T-helper 22 cell (primary cell): ENCODE measurements around the gene OR11H1.
"Not testable (repeated sequence)": the region's sequence is repeated elsewhere in the genome, so short reads cannot be mapped to it uniquely, and the experiment has no call there.

Experiments used
- DNase-seq: peaks from one replicate; pipeline ENCODE4 v3.0.0-alpha.2; 2020; ENCODE audit warnings: low read depth

Gene OR11H1

GRCh38 chr22:15527892-15528291, at the start of gene OR11H1:
Gene OR11H1, plus strand, starts transcription at chr22:15528192. Its CDS starts 0 bp downstream, at chr22:15528192.
- DNase-seq, result not testable (repeated sequence)

- not testable (repeated sequence) for DNase-seq
These were observed 18.0 kb upstream of the OR11H1 start for GRCh38 chr22:15509967-15510366.

- DNase-seq, result not testable (repeated sequence)
These were observed 12.1 kb upstream of the OR11H1 start for GRCh38 chr22:15515896-15516295.

GRCh38 chr22:15553767-15554166, 25.8 kb downstream of the OR11H1 start:
- DNase-seq, result not testable (repeated sequence)

GRCh38 chr22:15563461-15563860, 35.5 kb downstream of the OR11H1 start:
- DNase-seq, result not testable (repeated sequence)

GRCh38 chr22:15565063-15565462, 37.1 kb downstream of the OR11H1 start:
- DNase-seq, result not testable (repeated sequence)
